Right cardiac atrium (tissue), 5 donors: ENCODE measurements around the gene PPP1R8. TPM values are rescaled to one million over a fixed set of nuclear protein-coding genes. Genes with fewer than 3 reads are reported as not detected.
A peak's percentile ranks its signal among the peaks of the same experiment; 100 is the strongest.

Source experiments
- ATAC-seq, 2 donors: fragments of 200-7000 bp; cut with Tn5 transposase; one replicate each; pipeline versions ENCODE4 v1.8.0 to v1.9.1; 2020; ENCODE audit warnings: moderate library complexity in 2 of 2, mild to moderate bottlenecking in 1 of 2
- DNase-seq, 3 donors: peaks; one replicate each; pipeline ENCODE4 v3.0.0-alpha.2; 2020
- H3K27ac ChIP-seq: one replicate; pipeline ENCODE4 v1.5.1; 2013; ENCODE audit warnings: mild to moderate bottlenecking, low read length, control low read depth, moderate library complexity
- H3K27me3 ChIP-seq: one replicate; pipeline ENCODE4 v1.6.1; 2013; ENCODE audit not compliant: control insufficient read depth, insufficient read depth
- H3K4me1 ChIP-seq: one replicate; pipeline ENCODE4 v1.6.1; 2013; ENCODE audit warnings: low read length; ENCODE audit not compliant: control insufficient read depth, insufficient read depth
- H3K4me3 ChIP-seq: one replicate; pipeline ENCODE4 v1.5.1; 2013; ENCODE audit warnings: low read length, control low read depth
- H3K9me3 ChIP-seq: one replicate; pipeline ENCODE4 v1.6.1; 2013; ENCODE audit warnings: low read length; ENCODE audit not compliant: control insufficient read depth
- WGBS: extraction: QIAGEN DNeasy Blood & Tissue Kit; methylation state at CpG from one replicate; pipeline ENCODE4 v1.1.7; 2013; 5-methylcytosine and 5-hydroxymethylcytosine counted together
- intact Hi-C, 4 donors: fragments of 100-400 bp; cut with DNase I; formaldehyde crosslinking; loops; one replicate each; pipeline versions ENCODE4 v1.11.0 to v1.14.0; 2022 to 2023
- polyA plus RNA-seq: library from polyadenylated mRNA; stranded (reverse); fragments of 200-250 nt; gene quantifications from one replicate; pipeline ENCODE4 v1.2.3, GENCODE V29; 2013
- total RNA-seq, 4 donors: library from RNA; stranded (reverse); fragmentation: NEBNext Ultra II Directional; extraction: Animal tissue kit (Norgen Biotek cat#: 25700); gene quantifications; one replicate each; pipeline ENCODE4 v1.2.1, GENCODE V29; 2021
- donor health status: healthy with polysubstance abuse.
- donor health status: DM: no; HTN: yes; CAD: no.
- donor health status: DM: no; HTN: no; CAD: no.
- donor health status: DM: no; HTN: yes; CAD: no; lungs with severe emphysema.
- donor health status: DM: yes; HTN: yes; CAD: no.

PPP1R8 gene
- total and polyA plus RNA-seq, 5 donors = 18.7 to 26.8 (median 24.6) TPM

DNA sequence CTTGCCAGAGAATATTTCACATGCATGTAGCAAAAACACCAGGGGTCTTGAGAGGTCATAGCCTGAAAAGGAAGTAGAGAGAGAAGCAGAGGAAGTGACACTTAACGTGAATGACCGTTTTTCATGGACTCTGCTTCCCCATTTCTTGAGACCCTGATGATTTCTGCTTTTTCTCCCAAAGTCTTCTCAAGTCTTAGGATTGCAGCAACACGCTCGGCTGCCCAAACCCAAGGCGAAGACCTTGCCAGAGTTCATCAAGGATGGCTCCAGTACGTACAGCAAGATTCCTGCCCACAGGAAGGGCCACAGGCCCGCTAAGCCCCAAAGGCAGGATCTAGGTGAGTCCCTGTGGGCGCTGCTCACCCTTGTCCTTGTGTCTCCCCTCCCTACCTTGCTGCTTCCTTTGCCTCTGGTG, 54.5 kb downstream of the PPP1R8 start:
- Histone ChIP-seq H3K4me1 (no peaks in the 10 kb centered on the region), H3K27ac (peak overlapping the region; percentile 84), H3K9me3 (no peaks in the 10 kb centered on the region), H3K27me3 (no peaks in the 10 kb centered on the region), H3K4me3 (no peak overlapping the region)
- DNase-seq = no peak
- ATAC-seq = peak; percentile 23 to 46
- intact Hi-C loops = no loop called here
- 80% methylated on average over 8 of the region's 8 CpGs for WGBS

DNA sequence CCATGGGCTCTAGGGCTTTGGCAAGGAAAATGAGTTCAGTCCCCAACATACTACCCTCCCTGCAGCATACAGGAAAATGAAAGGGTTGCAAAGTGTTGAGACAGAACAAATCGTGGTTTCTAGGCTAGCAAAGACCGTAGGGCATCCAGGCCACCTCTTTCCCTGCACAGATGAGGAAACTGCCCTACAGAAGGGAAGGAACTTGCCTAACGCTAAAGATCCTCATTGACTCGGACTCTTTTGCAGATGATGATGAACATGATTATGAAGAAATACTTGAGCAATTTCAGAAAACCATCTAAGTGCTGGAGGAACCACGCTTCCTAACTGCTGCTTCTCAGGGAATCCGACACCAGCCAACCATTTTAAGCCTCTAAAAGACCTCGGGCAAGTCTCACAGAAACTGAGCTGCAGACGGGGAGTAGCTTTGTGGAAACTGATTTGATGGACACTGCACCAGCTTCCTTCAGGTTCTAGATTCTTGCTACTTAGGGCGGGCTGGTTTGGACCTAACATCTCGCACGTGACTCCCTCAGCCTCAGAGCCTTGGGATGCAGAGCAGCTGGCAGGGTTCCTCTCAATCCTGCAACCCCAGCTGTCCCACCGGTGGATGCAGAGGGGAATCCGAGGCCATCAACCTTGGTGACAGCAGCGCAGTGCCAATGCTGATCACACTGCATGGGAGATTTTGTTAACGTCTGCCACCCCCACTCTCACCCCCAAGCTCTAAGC, 55.2 kb downstream of the PPP1R8 start:
- Histone ChIP-seq H3K4me3 (no peak overlapping the region), H3K27me3 (no peaks in the 10 kb centered on the region), H3K27ac (peak overlapping the region; percentile 84), H3K4me1 (no peaks in the 10 kb centered on the region), H3K9me3 (no peaks in the 10 kb centered on the region)
- ATAC-seq (peak; percentile 58 to 65), DNase-seq (no peak)
- intact Hi-C loops = no loop called here
- WGBS = 83% methylated on average over 15 of the region's 15 CpGs

DNA sequence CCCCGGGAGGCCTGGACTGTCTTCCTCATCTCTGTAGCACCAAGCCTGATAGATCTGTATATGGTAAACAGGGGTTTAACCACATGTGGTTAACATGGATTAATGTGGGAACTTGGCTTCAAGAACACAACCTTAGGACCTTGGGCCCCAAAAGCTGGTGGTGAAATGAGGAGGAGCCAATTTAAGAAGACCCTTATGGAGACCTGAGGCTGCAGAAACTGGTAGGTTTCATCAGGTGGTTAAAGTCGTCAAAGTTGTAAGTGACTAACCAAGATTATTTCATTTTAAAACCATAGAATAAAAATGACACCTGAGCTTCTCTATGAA, 55.7 kb downstream of the PPP1R8 start:
- intact Hi-C loops = no loop called here
- H3K9me3 ChIP-seq = no peaks in the 10 kb centered on the region
- DNase-seq = no peak
- no peaks in the 10 kb centered on the region for H3K27me3 ChIP-seq
- peak overlapping the region; percentile 12 for H3K27ac ChIP-seq
- WGBS = 82% methylated on average over 2 of the region's 2 CpGs
- ATAC-seq = no peak
- H3K4me3 ChIP-seq = no peak overlapping the region
- H3K4me1 ChIP-seq = no peaks in the 10 kb centered on the region

DNA sequence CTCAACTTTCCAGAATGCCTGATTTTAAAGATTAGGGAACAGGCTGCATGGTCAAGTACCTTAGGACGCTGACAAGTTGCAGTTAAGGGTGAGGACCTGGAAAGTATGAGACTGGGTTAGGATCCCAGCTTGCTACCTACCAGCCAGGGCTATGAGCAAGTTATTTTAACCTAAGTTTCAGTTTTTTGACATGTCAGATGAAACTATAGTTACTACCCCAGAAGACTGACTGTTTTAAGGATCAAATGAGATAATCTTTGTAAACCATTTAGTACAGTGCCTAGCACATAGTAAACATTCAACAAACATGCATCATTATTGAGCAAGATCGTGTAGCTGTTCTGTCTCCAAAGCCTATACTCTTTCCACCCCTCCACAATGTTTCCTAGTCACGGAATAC, 56.2 kb downstream of the PPP1R8 start:
- intact Hi-C loops = no loop called here

DNA sequence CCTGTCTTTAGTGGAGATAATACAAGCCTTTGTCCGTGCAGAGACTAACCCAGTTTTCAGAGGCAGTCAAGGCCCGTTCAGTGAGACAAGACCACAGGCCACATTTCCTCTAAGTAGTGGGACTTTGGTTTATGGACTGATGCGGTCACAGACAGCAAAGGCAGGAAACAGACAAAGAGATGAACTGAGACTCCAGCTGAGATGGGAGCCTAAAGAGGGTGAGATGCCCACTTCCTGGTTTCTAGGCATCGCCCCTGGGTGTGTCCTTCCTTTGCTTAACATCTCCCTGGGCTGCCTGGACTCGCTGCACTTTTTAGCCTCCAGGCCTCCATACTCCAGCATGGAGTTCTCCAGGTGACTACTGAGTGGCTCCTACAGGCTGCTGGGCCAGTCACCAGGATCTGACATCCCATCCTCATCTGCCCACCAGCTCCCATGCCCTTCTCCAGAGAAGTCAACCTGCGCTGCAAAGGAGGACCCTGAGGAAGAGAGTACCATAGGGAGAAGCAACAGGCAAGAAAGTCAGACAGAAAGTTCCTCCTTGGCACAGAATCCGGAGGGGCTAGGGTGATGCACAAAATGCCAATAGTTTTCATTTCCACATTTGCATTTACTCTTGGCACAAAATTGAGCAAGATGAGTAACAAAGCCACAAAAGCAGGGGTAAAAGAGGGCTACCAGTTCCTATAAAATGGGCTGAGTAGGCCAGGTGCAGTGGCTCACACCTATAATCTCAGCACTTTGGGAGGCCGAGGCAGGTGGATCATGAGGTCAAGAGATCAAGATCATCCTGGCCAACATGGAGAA, 56.8 kb downstream of the PPP1R8 start:
- no peaks in the 10 kb centered on the region for H3K9me3 ChIP-seq
- WGBS = 78% methylated on average over 8 of the region's 8 CpGs
- DNase-seq = no peak
- no peaks in the 10 kb centered on the region for H3K27me3 ChIP-seq
- H3K4me1 ChIP-seq = no peaks in the 10 kb centered on the region
- H3K4me3 ChIP-seq = no peak overlapping the region
- intact Hi-C loops = no loop called here
- ATAC-seq = no peak
- H3K27ac ChIP-seq = peak overlapping the region; percentile 54

More for the DNA sequence above, 56.2 kb downstream of the PPP1R8 start:
- DNase-seq (no peak), ATAC-seq (no peak)
- no peak overlapping the region for H3K27ac ChIP-seq
- no peaks in the 10 kb centered on the region for H3K9me3 ChIP-seq
- WGBS = 83% methylated on average over 3 of the region's 3 CpGs
- no peaks in the 10 kb centered on the region for H3K4me1 ChIP-seq
- no peaks in the 10 kb centered on the region for H3K27me3 ChIP-seq
- no peak overlapping the region for H3K4me3 ChIP-seq

DNA sequence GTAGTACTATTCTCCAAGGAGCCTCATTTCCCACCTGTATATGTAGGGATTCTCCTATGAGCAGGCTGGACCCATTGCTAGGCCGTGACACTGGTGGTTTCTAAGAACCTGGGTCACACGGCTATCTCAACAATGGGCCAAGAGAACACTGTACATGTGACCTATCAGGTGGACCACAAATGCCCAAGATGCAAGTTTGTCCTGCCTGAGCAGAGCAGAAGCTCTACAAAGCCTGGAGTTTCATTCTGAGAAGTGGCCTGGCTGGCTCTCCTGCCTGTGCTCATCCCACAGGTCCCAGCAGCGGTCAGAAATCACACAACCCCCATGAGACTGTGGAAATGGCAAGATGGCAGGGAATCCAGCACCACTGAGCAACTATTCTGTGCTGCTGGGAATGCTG, 58.9 kb downstream of the PPP1R8 start:
- H3K27me3 ChIP-seq = no peaks in the 10 kb centered on the region
- no peak overlapping the region for H3K4me3 ChIP-seq
- H3K9me3 ChIP-seq = no peaks in the 10 kb centered on the region
- DNase-seq = no peak
- ATAC-seq = no peak
- intact Hi-C loops = no loop called here
- no peaks in the 10 kb centered on the region for H3K4me1 ChIP-seq
- no peak overlapping the region for H3K27ac ChIP-seq
- WGBS = 92% methylated on average over 3 of the region's 3 CpGs

DNA sequence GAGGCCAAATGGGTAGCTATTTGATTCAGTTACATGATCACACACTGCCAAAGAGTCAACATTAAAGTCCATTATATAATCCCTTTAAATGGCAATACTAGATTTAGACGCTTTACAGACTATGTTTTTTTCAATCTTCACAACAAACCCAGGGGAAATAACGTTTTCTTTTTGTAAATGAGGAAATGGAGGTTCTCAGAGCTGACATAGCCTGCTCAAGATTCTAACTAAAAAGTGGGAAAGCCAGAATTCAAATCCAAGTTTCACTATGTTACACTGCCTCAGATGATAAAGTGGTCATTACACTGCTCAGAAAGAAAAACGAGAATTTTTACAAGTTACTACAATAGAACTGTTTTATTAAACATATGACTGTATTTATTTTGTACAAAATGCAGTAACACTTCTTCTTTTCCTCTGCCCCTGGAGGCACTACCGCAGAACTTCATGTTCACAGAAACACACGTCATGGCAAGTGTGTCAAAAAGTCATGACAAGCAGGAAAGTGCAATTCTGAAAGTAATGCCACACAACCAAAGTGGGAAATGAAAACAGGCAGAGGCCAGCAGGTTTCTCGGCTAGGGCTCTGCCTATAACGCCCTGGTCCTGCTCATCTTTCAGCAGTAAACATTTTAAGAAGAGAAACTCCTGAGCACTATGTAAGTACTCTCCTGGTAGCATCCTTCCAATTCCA, 60.8 kb downstream of the PPP1R8 start:
- ATAC-seq (peak in 1 of 2 donors; percentile 53), DNase-seq (no peak)
- Histone ChIP-seq H3K27me3 (no peaks in the 10 kb centered on the region), H3K27ac (no peak overlapping the region), H3K4me1 (no peaks in the 10 kb centered on the region), H3K9me3 (no peaks in the 10 kb centered on the region), H3K4me3 (no peak overlapping the region)
- intact Hi-C loops = no loop called here
- 75% methylated on average over 7 of the region's 7 CpGs for WGBS

DNA sequence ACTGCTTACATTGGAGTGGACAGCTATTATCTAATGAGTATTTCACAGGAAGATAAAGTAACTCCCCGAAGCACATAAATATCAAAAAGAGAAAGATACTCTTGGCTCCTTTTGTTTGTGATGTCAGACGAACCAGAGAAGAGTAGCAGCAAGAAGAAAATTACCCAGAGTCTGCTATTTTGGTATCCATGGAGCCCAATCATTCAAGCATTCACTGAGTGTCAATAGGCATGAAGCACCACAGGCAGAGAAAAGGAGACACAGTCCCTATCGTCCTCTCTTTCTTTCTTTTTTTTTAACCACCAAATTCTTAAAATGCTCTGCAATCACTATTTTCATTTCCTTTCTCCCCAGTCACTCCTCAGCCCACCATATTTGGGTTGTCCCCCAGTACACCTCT, 63.9 kb downstream of the PPP1R8 start:
- H3K27ac ChIP-seq = no peak overlapping the region
- intact Hi-C loops = no loop called here
- H3K27me3 ChIP-seq = no peaks in the 10 kb centered on the region
- H3K4me1 ChIP-seq = no peaks in the 10 kb centered on the region
- no peak overlapping the region for H3K4me3 ChIP-seq
- H3K9me3 ChIP-seq = no peaks in the 10 kb centered on the region
- DNase-seq (no peak), ATAC-seq (no peak)
- WGBS = 67% methylated on average over 3 of the region's 3 CpGs

Other genes starting within 250 kb of the PPP1R8 start
- 10 to 100 TPM; 40.4 to 53.5 (median 50.6) TPM for gene AHDC1, start 226.6 kb upstream of the PPP1R8 start, total RNA-seq
- 26.3 TPM for gene AHDC1, start 226.6 kb upstream of the PPP1R8 start, polyA plus RNA-seq
- gene FGR, start 195.6 kb upstream of the PPP1R8 start, total RNA-seq = 10 to 100 TPM in 1 of 4 donors, 1 to 10 TPM in 3; 3.2 to 12.6 (median 5.1) TPM
- 3.5 TPM for gene FGR, start 195.6 kb upstream of the PPP1R8 start, polyA plus RNA-seq
- 100 to 1,000 TPM in 1 of 4 donors, 10 to 100 TPM in 3; 46.2 to 145 (median 57.8) TPM for gene IFI6, start 158.6 kb upstream of the PPP1R8 start, total RNA-seq
- 68.1 TPM for gene IFI6, start 158.6 kb upstream of the PPP1R8 start, polyA plus RNA-seq
- gene FAM76A, start 104.8 kb upstream of the PPP1R8 start, total RNA-seq = 10 to 100 TPM; 12.1 to 14.5 (median 12.9) TPM
- gene FAM76A, start 104.8 kb upstream of the PPP1R8 start, polyA plus RNA-seq = 6.1 TPM
- gene STX12, start 57.6 kb upstream of the PPP1R8 start, total RNA-seq = 10 to 100 TPM; 26.0 to 40.8 (median 29.6) TPM
- 20.1 TPM for gene STX12, start 57.6 kb upstream of the PPP1R8 start, polyA plus RNA-seq
- gene THEMIS2, start 41.8 kb downstream of the PPP1R8 start, total RNA-seq = 10 to 100 TPM in 1 of 4 donors, 1 to 10 TPM in 3; 7.6 to 10.1 (median 9.3) TPM
- 5.1 TPM for gene THEMIS2, start 41.8 kb downstream of the PPP1R8 start, polyA plus RNA-seq
- 10 to 100 TPM; 26.8 to 38.3 (median 32.2) TPM for gene RPA2, start 83.8 kb downstream of the PPP1R8 start, total RNA-seq
- gene RPA2, start 83.8 kb downstream of the PPP1R8 start, polyA plus RNA-seq = 32.4 TPM
- gene SMPDL3B, start 104.2 kb downstream of the PPP1R8 start, total RNA-seq = 1 to 10 TPM in 1 of 4 donors, under 1 TPM in 3; 0.31 to 2.1 (median 0.40) TPM
- 0.11 TPM for gene SMPDL3B, start 104.2 kb downstream of the PPP1R8 start, polyA plus RNA-seq
- 1 to 10 TPM; 5.3 to 6.9 (median 6.1) TPM for gene XKR8, start 129.2 kb downstream of the PPP1R8 start, total RNA-seq
- 5.5 TPM for gene XKR8, start 129.2 kb downstream of the PPP1R8 start, polyA plus RNA-seq